Liver (tissue), 9 donors: Measurements from ENCODE around the gene SMYD2. TPM values are rescaled to one million over a fixed set of nuclear protein-coding genes. Genes with fewer than 3 reads are reported as not detected.

Experiments used
- DNase-seq: peaks from one replicate; pipeline ENCODE4 v3.0.0-alpha.2; 2017; ENCODE audit warnings: low spot score
- H3K27ac ChIP-seq, 2 donors: one replicate each; pipeline ENCODE4 v1.7.0; 2013; ENCODE audit warnings: inconsistent platforms in 2 of 2, low read length in 2 of 2, control low read depth in 1 of 2, low read depth in 1 of 2, mild to moderate bottlenecking in 1 of 2
- H3K27me3 ChIP-seq, 4 donors: one replicate each; pipeline versions ENCODE4 v1.6.1 to v1.7.0; 2013; ENCODE audit warnings: low read length in 3 of 4, inconsistent platforms in 1 of 4, mild to moderate bottlenecking in 1 of 4, moderate library complexity in 1 of 4; ENCODE audit not compliant: control insufficient read depth in 4 of 4, insufficient read depth in 4 of 4
- H3K36me3 ChIP-seq, 4 donors: one replicate each; pipeline versions ENCODE4 v1.6.1 to v1.7.0; 2013; ENCODE audit warnings: low read length in 3 of 4, mild to moderate bottlenecking in 3 of 4, low read depth in 1 of 4, moderate library complexity in 1 of 4; ENCODE audit not compliant: control insufficient read depth in 4 of 4, insufficient read depth in 3 of 4
- H3K4me1 ChIP-seq, 4 donors: one replicate each; pipeline versions ENCODE4 v1.6.1 to v1.7.0; 2013; ENCODE audit warnings: low read length in 3 of 4, mild to moderate bottlenecking in 3 of 4, moderate library complexity in 1 of 4; ENCODE audit not compliant: control insufficient read depth in 4 of 4, insufficient read depth in 4 of 4
- H3K4me3 ChIP-seq, 3 donors: one replicate each; pipeline versions ENCODE4 v1.6.1 to v1.7.0; 2013; ENCODE audit warnings: low read length in 3 of 3, control low read depth in 1 of 3, low read depth in 1 of 3, mild to moderate bottlenecking in 1 of 3
- H3K9ac ChIP-seq, 2 donors: one replicate each; pipeline ENCODE4 v1.7.0; 2013; ENCODE audit warnings: low read length in 2 of 2, mild to moderate bottlenecking in 2 of 2, moderate library complexity in 2 of 2, control low read depth in 1 of 2, low read depth in 1 of 2
- H3K9me3 ChIP-seq, 4 donors: one replicate each; pipeline versions ENCODE4 v1.6.1 to v1.7.0; 2013; ENCODE audit warnings: low read length in 3 of 4; ENCODE audit not compliant: control insufficient read depth in 4 of 4
- FOXA2 ChIP-seq: IDR thresholded peaks from 2 replicates; pipeline ENCODE4 v1.6.1; 2016; ENCODE audit warnings: antibody characterized with exemption
- HNF4A ChIP-seq, 2 donors: conservative IDR thresholded peaks; 2 replicates each; pipeline ENCODE4 v1.6.1; 2016; ENCODE audit warnings: antibody characterized with exemption in 2 of 2, mild to moderate bottlenecking in 2 of 2
- HNF4G ChIP-seq: IDR thresholded peaks from 2 replicates; pipeline ENCODE4 v1.6.1; 2016; ENCODE audit warnings: antibody characterized with exemption
- JUND ChIP-seq, 2 donors: IDR thresholded peaks; 2 replicates each; pipeline ENCODE4 v1.6.1; 2016; ENCODE audit warnings: antibody characterized with exemption in 2 of 2
- NR2F2 ChIP-seq: IDR thresholded peaks from 2 replicates; pipeline ENCODE4 v1.6.1; 2016; ENCODE audit warnings: antibody characterized with exemption
- TAF1 ChIP-seq: conservative IDR thresholded peaks from 2 replicates; pipeline ENCODE4 v1.6.1; 2016; ENCODE audit warnings: antibody characterized with exemption, mild to moderate bottlenecking
- YY1 ChIP-seq: IDR thresholded peaks from 2 replicates; pipeline ENCODE4 v1.6.1; 2016; ENCODE audit warnings: antibody characterized with exemption, mild to moderate bottlenecking
- WGBS: extraction: QIAGEN DNeasy Blood & Tissue Kit; methylation state at CpG from one replicate; pipeline ENCODE4 v1.1.7; 2013; 5-methylcytosine and 5-hydroxymethylcytosine counted together
- polyA plus RNA-seq, 2 donors: library from polyadenylated mRNA; stranded (reverse) in 1 of 2; unstranded in 1 of 2; fragments of 200-250 nt in 1 of 2; fragments of >200 nt in 1 of 2; fragmentation: Nextera tagmentation in 1 of 2; extraction: Ambion mirVana in 1 of 2; gene quantifications; one replicate each; pipeline versions ENCODE4 v1.2.1 to v1.2.3, GENCODE V29; 2013 to 2015
- total RNA-seq, 2 donors: library from RNA; depleted of rRNA; stranded (reverse); fragments of >200 nt; gene quantifications; one replicate each; pipeline ENCODE4 v1.2.3, GENCODE V29; 2014
- TF ChIP-seq, protein P1 (sequence below): fragments of 150-350 bp; IDR thresholded peaks from 2 replicates; pipeline ENCODE4 v1.5.1; 2017; ENCODE audit warnings: improper control_type of control experiment, low read depth, low read length; ENCODE audit not compliant: missing input control
- TF ChIP-seq, protein P2 (sequence below): IDR thresholded peaks from 2 replicates; pipeline ENCODE4 v1.6.1; 2016; ENCODE audit warnings: antibody characterized with exemption
- donor health status: healthy.
- donor health status: healthy.
- donor health status: healthy.
- donor health status: healthy.
- donor health status: healthy.

Gene SMYD2
- total and polyA plus RNA-seq, 4 donors: 11.9 to 20.2 (median 17.2) TPM

DNA sequence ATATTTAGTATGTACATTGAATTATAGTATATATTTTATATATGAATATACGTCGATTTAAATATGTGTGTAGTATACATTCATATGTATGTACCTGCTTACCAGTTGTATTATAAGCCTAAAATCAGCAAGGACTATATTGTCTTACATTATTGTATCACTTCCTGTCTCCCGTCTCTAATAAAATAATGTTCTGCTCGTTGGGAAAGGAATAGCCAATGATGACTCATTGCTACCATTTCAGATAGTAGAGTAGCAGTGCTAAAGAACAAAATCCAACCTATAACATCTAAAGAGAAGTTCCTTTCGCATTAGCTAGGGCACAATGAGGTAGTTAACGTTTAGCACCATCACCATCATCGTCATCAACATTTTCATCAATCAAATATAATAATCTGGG, 39.9 kb upstream of the SMYD2 start:
- Histone ChIP-seq H3K4me3 (no peak overlapping the region), H3K36me3 (no peaks in the 10 kb centered on the region)

DNA sequence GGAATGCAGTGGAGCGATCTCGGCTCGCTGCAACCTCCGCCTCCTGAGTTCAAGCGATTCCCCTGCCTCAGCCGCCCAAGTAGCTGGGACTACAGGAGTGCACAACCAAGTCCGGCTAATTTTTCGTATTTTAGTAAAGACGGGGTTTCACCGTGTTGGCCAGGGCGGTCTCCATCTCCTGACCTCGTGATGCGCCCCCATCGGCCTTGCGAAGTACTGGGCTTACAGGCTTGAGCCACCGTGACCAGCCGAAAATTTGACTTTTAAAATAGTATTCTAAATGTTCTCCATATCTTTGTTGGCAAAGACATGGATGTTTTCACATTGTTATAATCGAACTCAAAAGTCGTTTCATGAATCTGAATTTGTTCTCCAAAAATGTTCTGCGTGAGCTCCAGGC, 36.7 kb upstream of the SMYD2 start:
- H3K9ac ChIP-seq: no peak overlapping the region
- H3K4me3 ChIP-seq: no peak overlapping the region
- H3K4me1 ChIP-seq: no peaks in the 10 kb centered on the region
- no peak overlapping the region for H3K27ac ChIP-seq
- TF ChIP-seq JUND (IDR thresholded peaks at IDR 0.05) (no peak), FOXA2 (no peak), HNF4A (conservative IDR thresholded peaks at IDR 0.05) (no peak), HNF4G (no peak)
- TF ChIP-seq, protein P1, sequence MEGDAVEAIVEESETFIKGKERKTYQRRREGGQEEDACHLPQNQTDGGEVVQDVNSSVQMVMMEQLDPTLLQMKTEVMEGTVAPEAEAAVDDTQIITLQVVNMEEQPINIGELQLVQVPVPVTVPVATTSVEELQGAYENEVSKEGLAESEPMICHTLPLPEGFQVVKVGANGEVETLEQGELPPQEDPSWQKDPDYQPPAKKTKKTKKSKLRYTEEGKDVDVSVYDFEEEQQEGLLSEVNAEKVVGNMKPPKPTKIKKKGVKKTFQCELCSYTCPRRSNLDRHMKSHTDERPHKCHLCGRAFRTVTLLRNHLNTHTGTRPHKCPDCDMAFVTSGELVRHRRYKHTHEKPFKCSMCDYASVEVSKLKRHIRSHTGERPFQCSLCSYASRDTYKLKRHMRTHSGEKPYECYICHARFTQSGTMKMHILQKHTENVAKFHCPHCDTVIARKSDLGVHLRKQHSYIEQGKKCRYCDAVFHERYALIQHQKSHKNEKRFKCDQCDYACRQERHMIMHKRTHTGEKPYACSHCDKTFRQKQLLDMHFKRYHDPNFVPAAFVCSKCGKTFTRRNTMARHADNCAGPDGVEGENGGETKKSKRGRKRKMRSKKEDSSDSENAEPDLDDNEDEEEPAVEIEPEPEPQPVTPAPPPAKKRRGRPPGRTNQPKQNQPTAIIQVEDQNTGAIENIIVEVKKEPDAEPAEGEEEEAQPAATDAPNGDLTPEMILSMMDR: no peak
- TF ChIP-seq, protein P2, sequence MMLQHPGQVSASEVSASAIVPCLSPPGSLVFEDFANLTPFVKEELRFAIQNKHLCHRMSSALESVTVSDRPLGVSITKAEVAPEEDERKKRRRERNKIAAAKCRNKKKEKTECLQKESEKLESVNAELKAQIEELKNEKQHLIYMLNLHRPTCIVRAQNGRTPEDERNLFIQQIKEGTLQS: no peak
- H3K36me3 ChIP-seq: no peaks in the 10 kb centered on the region
- WGBS: 96% methylated on average over 20 of the region's 20 CpGs
- DNase-seq: no peak
- no peaks in the 10 kb centered on the region for H3K9me3 ChIP-seq
- no peaks in the 10 kb centered on the region for H3K27me3 ChIP-seq

More for the DNA sequence above, 39.9 kb upstream of the SMYD2 start:
- 86% methylated on average over 7 of the region's 7 CpGs for WGBS
- H3K9ac ChIP-seq: no peak overlapping the region
- DNase-seq: no peak
- TF ChIP-seq, protein P1: no peak
- no peak for TF ChIP-seq JUND (IDR thresholded peaks at IDR 0.05)
- no peak for TF ChIP-seq HNF4G
- no peak for TF ChIP-seq HNF4A (conservative IDR thresholded peaks at IDR 0.05)
- H3K4me1 ChIP-seq: no peaks in the 10 kb centered on the region
- no peaks in the 10 kb centered on the region for H3K27me3 ChIP-seq
- H3K9me3 ChIP-seq: no peaks in the 10 kb centered on the region
- no peak overlapping the region for H3K27ac ChIP-seq

DNA sequence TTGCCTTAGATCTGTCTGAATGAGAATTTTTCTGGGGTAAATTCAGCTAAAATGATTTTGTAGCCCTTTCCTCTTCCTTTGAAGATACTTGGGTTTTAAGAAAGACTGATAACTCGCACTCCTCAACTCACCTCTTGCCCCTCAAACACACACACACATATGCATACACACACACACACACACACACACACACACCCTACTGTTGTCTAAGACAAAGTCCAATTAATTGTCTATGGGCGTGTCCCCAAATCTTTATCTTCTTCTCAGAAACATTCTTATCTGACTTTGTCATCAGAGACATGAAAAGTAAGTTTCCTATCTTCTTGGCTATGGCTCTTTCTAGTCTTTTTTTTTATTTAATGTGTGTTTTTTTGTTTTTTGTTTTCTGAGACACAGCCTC, 36.1 kb upstream of the SMYD2 start:
- TF ChIP-seq NR2F2: no peak
- no peak for TF ChIP-seq YY1
- no peak for TF ChIP-seq TAF1

More for the DNA sequence above, 36.1 kb upstream of the SMYD2 start:
- 82% methylated on average over 2 of the region's 2 CpGs for WGBS
- Histone ChIP-seq H3K4me3 (no peak overlapping the region), H3K27ac (no peak overlapping the region), H3K9ac (no peak overlapping the region), H3K9me3 (no peaks in the 10 kb centered on the region), H3K27me3 (no peaks in the 10 kb centered on the region), H3K36me3 (no peaks in the 10 kb centered on the region), H3K4me1 (no peaks in the 10 kb centered on the region)
- DNase-seq: no peak
